Upper lobe of right lung (tissue), 1 donor: ENCODE measurements around the gene FADS1. TPM values are rescaled to one million over a fixed set of nuclear protein-coding genes. Genes with fewer than 3 reads are reported as not detected.

Experiments
- ATAC-seq: fragments of 200-7000 bp; cut with Tn5 transposase; one replicate; pipeline ENCODE4 v1.9.1; 2020; ENCODE audit warnings: mild to moderate bottlenecking, moderate library complexity
- DNase-seq: peaks from one replicate; pipeline ENCODE4 v3.0.0-alpha.2; 2020
- H3K27ac ChIP-seq: fragments of 200-600 bp; one replicate; pipeline ENCODE4 v1.8.0; 2022
- H3K27me3 ChIP-seq: fragments of 200-600 bp; one replicate; pipeline ENCODE4 v1.8.0; 2022; ENCODE audit warnings: mild to moderate bottlenecking
- H3K36me3 ChIP-seq: fragments of 200-600 bp; one replicate; pipeline ENCODE4 v1.8.0; 2022
- H3K4me1 ChIP-seq: fragments of 200-600 bp; one replicate; pipeline ENCODE4 v1.8.0; 2022
- H3K4me3 ChIP-seq: fragments of 200-600 bp; one replicate; pipeline ENCODE4 v1.8.0; 2022; ENCODE audit warnings: mild to moderate bottlenecking
- H3K9me3 ChIP-seq: fragments of 200-600 bp; one replicate; pipeline ENCODE4 v1.8.0; 2022
- CTCF ChIP-seq: fragments of 200-600 bp; IDR thresholded peaks from one replicate; pipeline ENCODE4 v1.8.0; 2022; ENCODE audit warnings: antibody characterized with exemption
- intact Hi-C: fragments of 100-400 bp; cut with DNase I; formaldehyde crosslinking; loops from one replicate; pipeline ENCODE4 v1.11.0; 2022
- total RNA-seq: library from RNA; stranded (reverse); fragmentation: NEBNext Ultra II Directional; extraction: Animal tissue kit (Norgen Biotek cat#: 25700); gene quantifications from one replicate; pipeline ENCODE4 v1.2.1, GENCODE V29; 2021
- donor health status: DM: no; HTN: yes; CAD: no; lungs with severe emphysema.

FADS1 gene
- total RNA-seq, 1 donor from 2014 or later, result 68.0 TPM

GRCh38 chr11:61862714-61863547, 46.1 kb upstream of the FADS1 start:
- DNase-seq, result no peak
- no peak for ATAC-seq
- Histone ChIP-seq H3K9me3 (no peaks in the 10 kb centered on the region), H3K36me3 (peaks cover 3% of the 10 kb centered on the region), H3K4me3 (no peak overlapping the region), H3K4me1 (no peaks in the 10 kb centered on the region), H3K27me3 (no peaks in the 10 kb centered on the region), H3K27ac (no peak overlapping the region)
- no peak for TF ChIP-seq CTCF
- intact Hi-C loops, result no loop called here

DNA sequence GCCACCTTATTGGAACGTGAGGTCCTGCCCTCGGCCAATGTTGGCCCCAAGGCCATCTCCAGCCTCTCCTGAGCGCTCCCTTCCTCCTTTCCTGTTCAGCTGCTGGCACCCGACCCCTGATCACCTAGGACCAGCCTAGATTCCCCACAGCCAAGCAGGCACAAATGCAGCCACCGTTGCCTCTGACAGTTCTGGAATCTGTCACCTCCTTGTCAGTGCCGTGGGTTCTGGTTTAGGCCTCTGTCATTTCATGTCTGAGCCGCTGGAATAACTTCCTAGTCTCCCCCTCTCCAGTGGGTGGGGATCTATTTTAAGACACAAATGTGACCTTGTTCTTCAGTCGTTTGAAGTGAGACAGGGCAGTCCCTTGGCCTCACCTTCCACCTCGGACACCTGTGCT, 44.8 kb upstream of the FADS1 start:
- intact Hi-C loops, result no loop called here
- no peaks in the 10 kb centered on the region for H3K9me3 ChIP-seq
- H3K27ac ChIP-seq, result no peak overlapping the region
- no peaks in the 10 kb centered on the region for H3K27me3 ChIP-seq
- peaks cover 3% of the 10 kb centered on the region for H3K36me3 ChIP-seq
- no peak for ATAC-seq
- TF ChIP-seq CTCF, result no peak
- DNase-seq, result no peak
- H3K4me1 ChIP-seq, result no peaks in the 10 kb centered on the region
- H3K4me3 ChIP-seq, result no peak overlapping the region

DNA sequence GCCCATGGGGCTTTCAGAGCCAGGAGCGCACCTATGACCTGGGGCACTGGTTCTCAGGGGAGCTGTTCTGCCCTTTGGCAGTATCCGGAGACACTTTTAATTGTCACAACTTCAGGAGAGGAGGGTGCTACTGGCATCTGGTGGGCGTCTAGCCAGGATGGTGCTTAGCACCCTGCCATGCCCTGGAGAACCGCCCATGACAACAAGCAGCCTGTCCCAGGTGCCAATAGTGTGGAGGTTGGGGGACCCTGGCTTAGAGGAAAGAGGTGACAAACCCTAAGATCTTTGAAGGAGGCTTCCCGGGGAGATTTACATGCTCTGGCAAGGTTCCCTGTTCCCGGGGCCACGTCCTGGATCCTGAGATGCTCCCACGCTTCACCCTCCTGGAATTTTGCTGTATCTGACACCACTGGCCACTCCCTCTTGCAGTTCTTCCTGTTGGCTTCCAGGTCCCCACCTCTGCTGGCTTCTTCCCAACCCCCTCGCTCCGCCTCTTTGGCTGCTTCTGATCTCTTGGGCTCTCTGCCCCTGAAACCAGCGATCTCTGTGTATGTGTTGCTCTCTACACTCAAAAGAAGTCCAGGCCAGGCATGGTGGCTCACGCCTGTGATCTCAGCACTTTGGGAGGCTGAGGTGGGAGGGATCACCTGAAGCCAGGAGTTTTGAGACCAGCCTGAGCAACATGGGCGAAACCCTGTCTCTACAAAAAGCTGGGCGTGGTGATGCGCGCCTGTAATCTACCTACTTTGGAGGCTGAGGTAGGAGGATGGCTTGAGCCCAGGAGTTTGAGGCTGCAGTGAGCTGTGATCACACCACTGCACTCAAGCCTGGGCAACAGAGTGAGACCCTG, 43.5 kb upstream of the FADS1 start:
- no peak overlapping the region for H3K27ac ChIP-seq
- H3K4me1 ChIP-seq, result no peaks in the 10 kb centered on the region
- no peaks in the 10 kb centered on the region for H3K27me3 ChIP-seq
- no peaks in the 10 kb centered on the region for H3K36me3 ChIP-seq
- intact Hi-C loops, result no loop called here
- H3K9me3 ChIP-seq, result no peaks in the 10 kb centered on the region
- H3K4me3 ChIP-seq, result no peak overlapping the region
- no peak for TF ChIP-seq CTCF
- DNase-seq, result no peak
- peak; percentile 11 for ATAC-seq

DNA sequence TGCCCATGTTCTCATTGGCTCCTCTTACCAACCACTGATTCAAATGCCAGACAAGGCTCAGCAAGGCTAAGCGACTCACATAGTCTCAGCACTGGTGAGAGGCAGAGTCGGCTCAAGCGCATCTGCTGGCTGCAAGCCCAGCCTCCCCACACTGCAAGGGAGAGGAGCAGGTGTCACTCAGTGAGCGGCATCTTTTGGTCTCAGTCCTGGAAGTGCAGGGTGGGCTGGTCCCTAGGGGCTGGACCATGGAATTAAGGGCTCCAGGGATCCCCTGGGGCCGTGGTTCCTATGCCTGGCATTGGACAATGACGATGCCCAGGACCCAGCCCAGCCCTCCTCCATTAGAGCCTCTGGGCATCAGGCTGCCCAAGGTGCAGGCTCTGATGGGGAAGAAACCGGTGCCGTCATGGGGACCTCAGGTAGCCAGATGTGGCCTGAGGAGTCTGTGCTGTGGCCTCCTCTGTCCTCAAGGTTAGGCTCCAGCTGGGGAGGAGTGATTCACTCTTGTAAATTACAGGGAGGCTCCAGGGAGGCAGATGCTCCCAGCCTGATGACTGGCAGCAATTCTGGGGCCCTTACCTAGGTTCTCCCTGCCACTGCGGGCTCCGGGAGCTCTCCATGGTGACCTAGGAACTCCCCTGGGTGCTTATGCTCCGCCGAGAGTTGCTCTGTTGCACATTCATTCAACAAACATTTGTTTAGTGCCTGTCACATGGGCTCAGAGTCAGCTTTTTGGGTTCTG, 39.3 kb upstream of the FADS1 start:
- Histone ChIP-seq H3K4me1 (no peaks in the 10 kb centered on the region), H3K36me3 (peaks cover 4% of the 10 kb centered on the region), H3K27ac (no peak overlapping the region), H3K9me3 (no peaks in the 10 kb centered on the region), H3K4me3 (no peak overlapping the region), H3K27me3 (no peaks in the 10 kb centered on the region)
- DNase-seq (no peak), ATAC-seq (no peak)
- intact Hi-C loops, result no loop called here
- TF ChIP-seq CTCF, result no peak

DNA sequence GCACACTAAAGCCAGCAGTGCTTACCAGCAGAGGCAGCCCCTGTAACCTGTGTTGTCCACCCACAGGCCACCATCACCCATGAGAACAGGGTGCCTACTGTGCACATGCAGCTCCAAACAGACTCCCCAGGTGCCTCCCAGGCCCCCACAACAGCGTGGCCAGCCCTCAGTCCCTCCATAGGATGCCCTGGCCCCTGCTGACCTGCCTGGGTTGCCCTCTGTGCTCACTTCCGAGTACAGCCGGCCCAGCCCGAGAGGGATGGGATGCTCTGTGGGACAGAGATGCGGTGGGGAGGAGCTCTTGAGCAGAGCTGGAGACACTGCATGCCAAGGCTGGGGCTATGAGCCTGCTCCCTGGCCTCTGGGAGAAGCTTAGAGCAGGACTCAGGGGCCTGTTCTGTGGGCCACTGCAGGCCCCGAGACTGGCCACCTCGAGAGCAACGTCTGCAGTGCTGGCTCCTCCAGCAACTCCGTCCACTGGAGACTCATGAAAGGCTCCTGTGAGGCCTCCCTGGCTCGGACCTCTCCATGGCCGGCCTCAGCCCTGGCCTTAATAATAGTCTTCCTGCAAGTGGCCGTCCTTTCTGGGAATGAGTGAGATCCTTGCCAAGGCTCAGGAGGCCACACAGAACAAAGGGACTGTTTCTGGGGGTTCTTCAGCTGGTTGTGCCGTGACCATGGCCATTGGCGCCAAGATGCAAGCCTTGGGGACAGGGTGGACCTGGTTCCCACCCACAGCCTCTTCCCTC, 38.3 kb upstream of the FADS1 start:
- no peak overlapping the region for H3K4me3 ChIP-seq
- no peaks in the 10 kb centered on the region for H3K4me1 ChIP-seq
- intact Hi-C loops, result no loop called here
- H3K9me3 ChIP-seq, result no peaks in the 10 kb centered on the region
- no peaks in the 10 kb centered on the region for H3K27me3 ChIP-seq
- H3K27ac ChIP-seq, result no peak overlapping the region
- ATAC-seq, result peak; percentile 12
- no peak for TF ChIP-seq CTCF
- no peak for DNase-seq
- H3K36me3 ChIP-seq, result peaks cover 14% of the 10 kb centered on the region
